GM11168 (cell line): ENCODE results near the gene HPCAL4.

Experiments
- in situ Hi-C: fragments of 300-500 bp; cut with MboI; formaldehyde crosslinking; loops from one replicate; pipeline ENCODE4 v1.12.0; 2022; ENCODE audit warnings: low sequenced_read_pairs; ENCODE audit not compliant: unreplicated experiment

Gene HPCAL4

GRCh38 chr1:39633422-39633821, 57.8 kb downstream of the HPCAL4 start:
- in situ Hi-C loops, result no loop called here

GRCh38 chr1:39632682-39633417, 58.4 kb downstream of the HPCAL4 start:
- in situ Hi-C loops, result no loop called here

DNA sequence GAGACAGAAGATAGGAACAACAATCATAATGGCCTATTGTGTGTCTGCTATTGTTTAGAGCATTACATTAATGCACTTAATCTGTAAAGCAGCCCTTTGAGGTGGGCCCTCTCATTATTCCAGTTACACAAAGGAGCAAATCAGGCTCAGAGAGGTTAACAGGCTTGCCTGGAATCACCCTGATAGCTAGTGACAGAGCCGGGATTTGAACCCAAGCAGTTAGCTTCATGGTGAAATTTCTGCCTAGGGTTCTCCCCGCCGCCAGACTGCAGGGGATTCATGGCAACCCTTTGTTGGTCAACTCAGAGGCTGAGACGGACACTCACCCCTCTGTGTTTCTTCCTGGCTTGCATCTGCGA, 58.9 kb downstream of the HPCAL4 start:
- in situ Hi-C loops, result no loop called here

GRCh38 chr1:39631361-39632322, 59.6 kb downstream of the HPCAL4 start:
- in situ Hi-C loops, result no loop called here

GRCh38 chr1:39628807-39629350, 62.4 kb downstream of the HPCAL4 start:
- in situ Hi-C loops, result no loop called here
